GM13976 (cell line): ENCODE results near the gene CLIC1.

ENCODE experiments used
- DNase-seq: peaks from one replicate; pipeline ENCODE4 v3.0.0; 2012; ENCODE audit warnings: low spot score
- CTCF ChIP-seq: IDR thresholded peaks from 2 replicates; pipeline ENCODE4 v1.5.1; 2012; ENCODE audit warnings: borderline replicate concordance, mild to moderate bottlenecking; ENCODE audit not compliant: insufficient read depth; ENCODE audit errors: extremely low read depth, missing control alignments, control extremely low read depth
- in situ Hi-C: fragments of 300-500 bp; cut with MboI; formaldehyde crosslinking; loops from one replicate; pipeline ENCODE4 v1.12.0; 2022; ENCODE audit warnings: low sequenced_read_pairs, mixed read lengths, inconsistent platforms; ENCODE audit not compliant: unreplicated experiment

Gene CLIC1

GRCh38 chr6:31776485-31776988 lies 40.2 kb upstream of the CLIC1 start:
- DNase-seq, result no peak
- TF ChIP-seq CTCF, result no peak
- in situ Hi-C loops, result no loop called here

GRCh38 chr6:31775633-31776484 lies 39.5 kb upstream of the CLIC1 start:
- in situ Hi-C loops, result no loop called here
- TF ChIP-seq CTCF, result no peak
- DNase-seq, result no peak

- in situ Hi-C loops, result no loop called here
- TF ChIP-seq CTCF, result no peak
- DNase-seq, result no peak
These were observed 38.9 kb upstream of the CLIC1 start for GRCh38 chr6:31775184-31775583.

- DNase-seq, result no peak
- TF ChIP-seq CTCF, result no peak
- in situ Hi-C loops, result no loop called here
These were observed 35.6 kb upstream of the CLIC1 start for GRCh38 chr6:31771992-31772358.

GRCh38 chr6:31770860-31771259 lies 34.5 kb upstream of the CLIC1 start:
- DNase-seq, result no peak
- in situ Hi-C loops, result no loop called here
- TF ChIP-seq CTCF, result no peak

GRCh38 chr6:31769684-31770371 lies 33.5 kb upstream of the CLIC1 start:
- DNase-seq, result peak; percentile 93
- TF ChIP-seq CTCF, result peak; percentile 77
- in situ Hi-C loops, result no loop called here
